Thoracic aorta endothelial cell (primary cell): ENCODE measurements around the gene TCF25. TPM values are rescaled to one million over a fixed set of nuclear protein-coding genes. Genes with fewer than 3 reads are reported as not detected.

Source experiments
- total RNA-seq: library from RNA; depleted of rRNA; stranded (reverse); fragments of >200 nt; gene quantifications from 2 replicates; pipeline ENCODE4 v1.2.3, GENCODE V29; 2012

Gene TCF25, protein sequence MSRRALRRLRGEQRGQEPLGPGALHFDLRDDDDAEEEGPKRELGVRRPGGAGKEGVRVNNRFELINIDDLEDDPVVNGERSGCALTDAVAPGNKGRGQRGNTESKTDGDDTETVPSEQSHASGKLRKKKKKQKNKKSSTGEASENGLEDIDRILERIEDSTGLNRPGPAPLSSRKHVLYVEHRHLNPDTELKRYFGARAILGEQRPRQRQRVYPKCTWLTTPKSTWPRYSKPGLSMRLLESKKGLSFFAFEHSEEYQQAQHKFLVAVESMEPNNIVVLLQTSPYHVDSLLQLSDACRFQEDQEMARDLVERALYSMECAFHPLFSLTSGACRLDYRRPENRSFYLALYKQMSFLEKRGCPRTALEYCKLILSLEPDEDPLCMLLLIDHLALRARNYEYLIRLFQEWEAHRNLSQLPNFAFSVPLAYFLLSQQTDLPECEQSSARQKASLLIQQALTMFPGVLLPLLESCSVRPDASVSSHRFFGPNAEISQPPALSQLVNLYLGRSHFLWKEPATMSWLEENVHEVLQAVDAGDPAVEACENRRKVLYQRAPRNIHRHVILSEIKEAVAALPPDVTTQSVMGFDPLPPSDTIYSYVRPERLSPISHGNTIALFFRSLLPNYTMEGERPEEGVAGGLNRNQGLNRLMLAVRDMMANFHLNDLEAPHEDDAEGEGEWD
- total RNA-seq: 137 and 150 TPM in 2 replicates

DNA sequence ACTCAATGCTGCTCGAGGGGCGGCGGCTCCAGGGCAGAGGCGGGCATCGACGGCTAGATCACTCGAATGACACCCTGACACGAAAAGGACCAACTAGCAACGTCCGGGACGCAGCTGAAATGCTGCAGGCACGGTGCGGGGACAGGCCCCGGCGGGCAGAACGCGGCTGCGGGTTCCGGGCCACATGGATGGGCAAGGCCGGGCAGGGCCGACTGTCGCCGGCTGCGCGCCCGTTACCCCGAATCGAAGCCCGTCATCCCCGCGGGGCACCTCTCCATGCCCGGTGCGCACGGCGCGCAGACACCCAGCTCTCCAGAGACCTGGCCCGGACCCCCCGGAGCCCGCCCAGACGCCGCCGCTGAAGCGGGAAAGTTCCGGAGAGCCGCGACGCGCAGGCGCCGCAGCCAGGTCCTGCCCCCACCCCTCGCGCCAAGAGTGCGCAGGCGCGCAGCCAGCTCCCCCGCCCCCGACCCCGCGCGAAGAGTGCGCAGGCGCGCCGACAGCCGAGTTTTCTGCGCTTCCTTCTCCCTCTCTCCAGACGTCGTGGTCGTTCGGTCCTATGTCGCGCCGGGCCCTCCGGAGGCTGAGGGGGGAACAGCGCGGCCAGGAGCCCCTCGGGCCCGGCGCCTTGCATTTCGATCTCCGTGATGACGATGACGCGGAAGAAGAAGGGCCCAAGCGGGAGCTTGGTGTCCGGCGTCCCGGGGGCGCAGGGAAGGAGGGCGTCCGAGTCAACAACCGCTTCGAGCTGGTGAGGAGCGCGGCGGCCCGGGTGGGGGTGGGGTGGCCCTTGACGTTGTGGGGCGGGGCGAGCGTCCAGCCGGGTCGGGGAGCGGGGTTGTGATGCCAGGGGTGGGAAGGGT, at the start of gene TCF25:
TCF25 (plus strand) TSS at position 484 of the 863 bp plus-strand sequence; CDS start at position 560, 76 bp downstream.

DNA sequence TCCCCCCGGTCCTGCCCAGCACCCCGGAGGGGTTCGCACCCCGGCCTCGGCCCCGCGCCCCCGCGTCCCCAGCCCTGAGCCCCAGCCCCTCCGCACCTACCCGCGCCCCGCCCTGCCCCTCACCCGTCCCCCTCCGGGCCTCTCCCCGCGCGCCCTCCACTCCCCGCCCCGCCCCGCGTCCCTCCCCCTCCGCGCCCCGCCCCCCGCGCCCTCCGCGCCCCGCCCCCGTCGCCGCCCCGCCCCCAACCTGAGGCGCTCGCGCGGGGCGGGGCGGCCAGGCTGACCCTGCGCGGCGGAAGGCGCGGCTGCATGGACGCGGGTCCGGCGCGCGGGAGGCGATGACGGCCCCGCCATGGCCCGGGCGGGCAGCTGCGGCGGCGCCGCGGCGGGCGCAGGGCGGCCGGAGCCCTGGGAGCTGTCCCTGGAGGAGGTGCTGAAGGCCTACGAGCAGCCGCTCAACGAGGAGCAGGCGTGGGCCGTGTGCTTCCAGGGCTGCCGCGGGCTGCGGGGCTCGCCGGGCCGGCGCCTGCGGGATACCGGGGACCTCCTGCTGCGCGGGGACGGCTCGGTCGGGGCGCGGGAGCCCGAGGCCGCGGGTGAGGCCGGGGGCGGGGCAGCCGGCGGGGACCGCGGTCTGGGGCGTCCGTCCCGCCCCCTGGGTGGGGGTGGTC, 45.1 kb upstream of the TCF25 start, which contains the start of gene SPIRE2:
SPIRE2 (plus strand) TSS at position 277 of the 671 bp plus-strand sequence; CDS start at position 353, 76 bp downstream.

DNA sequence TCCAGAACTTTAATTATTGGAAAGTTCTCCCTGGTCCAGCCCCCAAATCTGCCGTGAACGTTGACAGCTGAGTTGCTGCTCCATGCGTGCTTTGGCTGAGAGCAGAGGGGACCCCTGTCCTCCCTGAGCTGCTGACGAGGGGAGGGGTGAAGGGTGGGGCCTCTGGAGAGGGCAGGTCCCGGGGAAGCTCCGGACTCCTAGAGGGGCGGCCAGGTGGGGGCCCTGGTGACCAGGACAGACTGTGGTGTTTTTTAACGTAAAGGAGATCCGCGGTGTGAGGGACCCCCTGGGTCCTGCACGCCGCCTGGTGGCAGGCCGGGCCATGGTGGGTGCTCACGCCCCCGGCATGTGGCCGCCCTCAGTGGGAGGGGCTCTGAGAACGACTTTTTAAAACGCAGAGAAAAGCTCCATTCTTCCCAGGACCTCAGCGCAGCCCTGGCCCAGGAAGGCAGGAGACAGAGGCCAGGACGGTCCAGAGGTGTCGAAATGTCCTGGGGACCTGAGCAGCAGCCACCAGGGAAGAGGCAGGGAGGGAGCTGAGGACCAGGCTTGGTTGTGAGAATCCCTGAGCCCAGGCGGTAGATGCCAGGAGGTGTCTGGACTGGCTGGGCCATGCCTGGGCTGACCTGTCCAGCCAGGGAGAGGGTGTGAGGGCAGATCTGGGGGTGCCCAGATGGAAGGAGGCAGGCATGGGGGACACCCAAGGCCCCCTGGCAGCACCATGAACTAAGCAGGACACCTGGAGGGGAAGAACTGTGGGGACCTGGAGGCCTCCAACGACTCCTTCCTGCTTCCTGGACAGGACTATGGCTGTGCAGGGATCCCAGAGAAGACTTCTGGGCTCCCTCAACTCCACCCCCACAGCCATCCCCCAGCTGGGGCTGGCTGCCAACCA, 45.3 kb downstream of the TCF25 start, which contains the start of gene MC1R:
MC1R (plus strand) TSS at position 410 of the 895 bp plus-strand sequence; CDS start at position 807, 397 bp downstream.

DNA sequence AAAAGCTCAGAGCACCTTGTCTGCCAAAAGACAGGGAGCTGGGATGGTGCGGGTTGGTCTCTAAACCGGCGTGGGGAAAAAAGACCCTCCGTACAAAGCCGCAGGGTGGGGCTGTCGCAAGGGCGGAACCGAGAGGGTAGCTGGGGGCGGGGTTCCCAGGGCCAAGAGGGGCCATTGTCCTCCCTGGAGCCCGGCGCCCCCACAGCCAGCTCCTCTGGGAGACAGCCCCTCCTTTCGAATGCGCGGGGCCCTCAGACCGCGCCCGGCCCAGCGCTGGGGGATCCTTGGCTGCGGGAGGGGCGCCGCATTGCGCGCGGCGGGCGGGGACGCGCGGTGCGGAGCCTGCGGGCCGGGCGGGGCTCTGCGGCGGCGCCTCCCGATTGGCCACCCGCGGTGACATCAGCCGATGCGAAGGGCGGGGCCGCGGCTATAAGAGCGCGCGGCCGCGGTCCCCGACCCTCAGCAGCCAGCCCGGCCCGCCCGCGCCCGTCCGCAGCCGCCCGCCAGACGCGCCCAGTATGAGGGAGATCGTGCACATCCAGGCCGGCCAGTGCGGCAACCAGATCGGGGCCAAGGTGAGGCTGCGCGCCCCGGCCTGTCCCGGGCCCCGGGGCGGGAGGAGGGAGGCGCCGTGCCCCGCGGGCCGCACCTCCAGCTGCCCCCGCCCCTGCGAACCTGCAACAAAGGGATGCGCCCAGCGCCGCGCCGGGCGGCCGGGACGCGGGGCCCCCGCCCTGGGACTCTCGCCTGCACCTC, 49.7 kb downstream of the TCF25 start, which contains the start of gene TUBB3:
TUBB3 (plus strand) TSS at position 459 of the 756 bp plus-strand sequence; CDS start at position 519, 60 bp downstream.

Other genes with a start within 250 kb of the TCF25 start
- gene CHMP1A, start 215.9 kb upstream of the TCF25 start, total RNA-seq: 85.7 and 104 TPM in 2 replicates
- gene SPATA33, start 215.8 kb upstream of the TCF25 start, total RNA-seq: 3.8 and 4.7 TPM in 2 replicates
- gene CDK10, start 186.9 kb upstream of the TCF25 start, total RNA-seq: 37.0 and 45.8 TPM in 2 replicates
- 11.2 and 15.3 TPM in 2 replicates for gene SPATA2L, start 171.9 kb upstream of the TCF25 start, total RNA-seq
- gene VPS9D1, start 152.7 kb upstream of the TCF25 start, total RNA-seq: 6.9 and 7.2 TPM in 2 replicates
- gene ZNF276, start 152.1 kb upstream of the TCF25 start, total RNA-seq: 24.1 and 24.9 TPM in 2 replicates
- 38.4 and 49.5 TPM in 2 replicates for gene FANCA, start 56.9 kb upstream of the TCF25 start, total RNA-seq
- 1.2 and 2.2 TPM in 2 replicates for gene SPIRE2, start 45.1 kb upstream of the TCF25 start, total RNA-seq
- gene MC1R, start 45.3 kb downstream of the TCF25 start, total RNA-seq: 2.7 and 2.9 TPM in 2 replicates
- 130 and 167 TPM in 2 replicates for gene TUBB3, start 49.8 kb downstream of the TCF25 start, total RNA-seq
- gene DEF8, start 75.2 kb downstream of the TCF25 start, total RNA-seq: 87.5 and 93.1 TPM in 2 replicates
- 24.9 and 34.3 TPM in 2 replicates for gene DBNDD1, start 145.9 kb downstream of the TCF25 start, total RNA-seq
- gene PRDM7, start 203.7 kb downstream of the TCF25 start, total RNA-seq: not detected in 2 replicates